HUES6 (cell line): ENCODE results near the gene ENDOG.

Source experiments
- H3K27ac ChIP-seq: 2 replicates; pipeline ENCODE4 v1.7.0; 2013; ENCODE audit warnings: low read depth, mild to moderate bottlenecking, low read length, inconsistent platforms
- H3K27me3 ChIP-seq: 2 replicates; pipeline ENCODE4 v1.6.1; 2013; ENCODE audit warnings: low read length; ENCODE audit not compliant: control insufficient read depth, insufficient read depth
- H3K36me3 ChIP-seq: 2 replicates; pipeline ENCODE4 v1.6.1; 2013; ENCODE audit warnings: low read length; ENCODE audit not compliant: control insufficient read depth, insufficient read depth
- H3K4me1 ChIP-seq: 2 replicates; pipeline ENCODE4 v1.6.1; 2013; ENCODE audit warnings: low read length; ENCODE audit not compliant: control insufficient read depth, insufficient read depth
- H3K4me3 ChIP-seq: 2 replicates; pipeline ENCODE4 v1.5.1; 2013; ENCODE audit warnings: low read depth, low read length
- H3K9ac ChIP-seq: one replicate; pipeline ENCODE4 v1.6.1; 2013; ENCODE audit warnings: mild to moderate bottlenecking, low read length
- H3K9me3 ChIP-seq: 2 replicates; pipeline ENCODE4 v1.6.1; 2013; ENCODE audit warnings: low read depth, low read length; ENCODE audit not compliant: control insufficient read depth, insufficient read depth

Gene ENDOG

GRCh38 chr9:128820665-128821583 lies 2.6 kb downstream of the ENDOG start:
- no peak overlapping the region for H3K9ac ChIP-seq

GRCh38 chr9:128821584-128822406 lies 3.5 kb downstream of the ENDOG start:
- H3K9ac ChIP-seq, result no peak overlapping the region
- no peaks in the 10 kb centered on the region for H3K9me3 ChIP-seq
- H3K4me1 ChIP-seq, result peaks cover 11% of the 10 kb centered on the region
- H3K27me3 ChIP-seq, result no peaks in the 10 kb centered on the region
- H3K4me3 ChIP-seq, result no peak overlapping the region
- peaks cover 65% of the 10 kb centered on the region for H3K36me3 ChIP-seq
- no peak overlapping the region for H3K27ac ChIP-seq

More at GRCh38 chr9:128820665-128821583, 2.6 kb downstream of the ENDOG start:
- Histone ChIP-seq H3K27ac (no peak overlapping the region), H3K4me1 (peaks cover 11% of the 10 kb centered on the region), H3K27me3 (no peaks in the 10 kb centered on the region), H3K36me3 (peaks cover 57% of the 10 kb centered on the region), H3K9me3 (no peaks in the 10 kb centered on the region), H3K4me3 (no peak overlapping the region)

GRCh38 chr9:128822407-128823042 lies 4.2 kb downstream of the ENDOG start:
- no peak overlapping the region for H3K4me3 ChIP-seq
- no peak overlapping the region for H3K9ac ChIP-seq
- H3K27me3 ChIP-seq, result no peaks in the 10 kb centered on the region
- H3K27ac ChIP-seq, result no peak overlapping the region
- peaks cover 11% of the 10 kb centered on the region for H3K4me1 ChIP-seq
- no peaks in the 10 kb centered on the region for H3K9me3 ChIP-seq
- peaks cover 73% of the 10 kb centered on the region for H3K36me3 ChIP-seq

- Histone ChIP-seq H3K27me3 (no peaks in the 10 kb centered on the region), H3K4me1 (peaks cover 11% of the 10 kb centered on the region), H3K9me3 (no peaks in the 10 kb centered on the region), H3K9ac (no peak overlapping the region), H3K4me3 (no peak overlapping the region), H3K27ac (no peak overlapping the region), H3K36me3 (peaks cover 82% of the 10 kb centered on the region)
These were observed 5.1 kb downstream of the ENDOG start for GRCh38 chr9:128823362-128823902.

- Histone ChIP-seq H3K4me1 (peaks cover 11% of the 10 kb centered on the region), H3K9me3 (no peaks in the 10 kb centered on the region), H3K4me3 (no peak overlapping the region), H3K27ac (no peak overlapping the region), H3K36me3 (peaks cover 82% of the 10 kb centered on the region), H3K27me3 (no peaks in the 10 kb centered on the region), H3K9ac (no peak overlapping the region)
These were observed 5.7 kb downstream of the ENDOG start for GRCh38 chr9:128823903-128824406.

- Histone ChIP-seq H3K27ac (no peak overlapping the region), H3K9me3 (no peaks in the 10 kb centered on the region), H3K4me1 (peaks cover 4% of the 10 kb centered on the region; the same call in 1 of the 2 replicates), H3K9ac (no peak overlapping the region), H3K4me3 (no peak overlapping the region), H3K27me3 (no peaks in the 10 kb centered on the region), H3K36me3 (peaks cover 81% of the 10 kb centered on the region)
These were observed 6.6 kb downstream of the ENDOG start for GRCh38 chr9:128824911-128825310.

GRCh38 chr9:128825923-128826700 lies 7.8 kb downstream of the ENDOG start:
- no peaks in the 10 kb centered on the region for H3K27me3 ChIP-seq
- H3K4me3 ChIP-seq, result no peak overlapping the region
- no peaks in the 10 kb centered on the region for H3K4me1 ChIP-seq
- no peaks in the 10 kb centered on the region for H3K9me3 ChIP-seq
- H3K9ac ChIP-seq, result no peak overlapping the region
- H3K36me3 ChIP-seq, result peaks cover 73% of the 10 kb centered on the region
- no peak overlapping the region for H3K27ac ChIP-seq

- Histone ChIP-seq H3K9me3 (no peaks in the 10 kb centered on the region), H3K4me1 (no peaks in the 10 kb centered on the region), H3K27ac (no peak overlapping the region), H3K36me3 (peaks cover 62% of the 10 kb centered on the region), H3K27me3 (no peaks in the 10 kb centered on the region), H3K9ac (no peak overlapping the region), H3K4me3 (peak overlapping the region; percentile 82; the same call in 1 of the 2 replicates)
These were observed 10.0 kb downstream of the ENDOG start for GRCh38 chr9:128828267-128828666.

GRCh38 chr9:128828719-128829452 lies 10.6 kb downstream of the ENDOG start:
- Histone ChIP-seq H3K9me3 (no peaks in the 10 kb centered on the region), H3K9ac (peak overlapping the region; percentile 86), H3K27ac (peak overlapping the region; percentile 60; the same call in 1 of the 2 replicates), H3K36me3 (peaks cover 62% of the 10 kb centered on the region), H3K4me1 (no peaks in the 10 kb centered on the region), H3K27me3 (no peaks in the 10 kb centered on the region), H3K4me3 (peak overlapping the region; percentile 82)
